Measurements from ENCODE around the gene SPEF1. TPM values are rescaled to one million over a fixed set of nuclear protein-coding genes. Genes with fewer than 3 reads are reported as not detected.

Gene SPEF1
- total RNA-seq, 4 donors from 2014 or later = 0.14 TPM; not detected in 3

DNA sequence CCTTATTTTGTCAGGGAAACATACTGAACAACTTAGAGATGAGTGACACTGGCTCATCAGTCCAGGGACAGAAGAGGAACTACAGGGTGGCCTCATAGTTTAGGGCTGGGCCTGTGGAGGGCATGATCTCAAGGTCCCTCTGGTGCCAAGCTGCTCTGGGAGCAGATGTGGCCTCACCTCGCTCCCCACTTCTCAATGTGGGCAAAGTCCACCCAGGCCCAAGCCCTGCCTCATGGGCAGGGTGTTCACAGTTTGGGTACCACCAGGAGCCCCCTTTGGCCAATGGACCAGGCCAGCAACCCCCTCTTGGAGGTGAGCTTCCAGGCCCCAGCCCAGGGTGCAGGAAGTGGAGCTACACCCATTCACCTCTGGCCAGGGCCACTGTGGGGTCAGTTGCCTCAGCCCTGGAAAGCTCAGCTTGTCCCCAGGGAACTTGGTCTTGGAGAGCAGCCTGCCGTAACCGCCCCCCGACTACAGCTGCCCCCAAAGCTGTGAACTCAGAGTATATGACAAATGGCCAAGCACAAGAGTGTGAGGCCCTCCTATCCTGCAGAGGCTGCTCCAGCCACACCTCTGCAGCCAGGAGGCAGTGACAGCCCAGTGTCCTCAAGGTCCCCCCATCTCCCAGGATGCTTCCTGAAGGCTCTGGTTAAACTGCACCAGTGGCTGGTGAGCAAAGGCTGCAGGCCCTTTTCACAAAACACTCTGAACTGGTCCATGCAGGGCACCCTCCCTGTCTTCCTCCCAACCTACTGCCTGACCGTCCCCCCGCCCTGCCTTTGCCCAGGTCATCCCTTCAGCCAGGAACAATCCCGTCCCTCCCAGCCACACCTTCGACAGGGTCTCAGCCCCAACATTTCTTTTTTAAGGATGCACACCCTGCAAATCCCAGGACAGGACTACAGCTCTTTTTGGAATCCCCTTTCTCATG is 17.3 kb downstream of the SPEF1 start:
- Histone ChIP-seq H3K27me3 (no peaks in the 10 kb centered on the region), H3K9me3 (no peaks in the 10 kb centered on the region), H3K4me1 (peaks cover 0 to 53% (median 30%) of the 10 kb centered on the region in 4 donors), H3K4me3 (no peak overlapping the region), H3K36me3 (no peaks in the 10 kb centered on the region), H3K27ac (peak overlapping the region in 3 of 4 donors; percentile 29 to 97 (median 51))
- intact Hi-C loops (cut with DNase I; ENCODE audit: low total_unique reads) = no loop called here
- no peak for TF ChIP-seq POLR2AphosphoS5 (IDR thresholded peaks at IDR 0.05)
- no peak for TF ChIP-seq EP300 (IDR thresholded peaks at IDR 0.05; ENCODE audit: low read depth)
- no peak for TF ChIP-seq POLR2A (IDR thresholded peaks at IDR 0.05)
- DNase-seq = no peak
- WGBS, 2 donors (ENCODE audit: low coverage in 1 of 2) = 89% methylated on average over 8 of the region's 8 CpGs; no CpG with 5 or more reads in 1 of the 2 donors
- in situ Hi-C loops (cut with MboI; ENCODE audit: low pct_ligation_motif_present in 1 of 4, low pct_unique_long_range_greater_than_20kb in 1 of 4, low sequenced_read_pairs in 3 of 4) = no loop called here

DNA sequence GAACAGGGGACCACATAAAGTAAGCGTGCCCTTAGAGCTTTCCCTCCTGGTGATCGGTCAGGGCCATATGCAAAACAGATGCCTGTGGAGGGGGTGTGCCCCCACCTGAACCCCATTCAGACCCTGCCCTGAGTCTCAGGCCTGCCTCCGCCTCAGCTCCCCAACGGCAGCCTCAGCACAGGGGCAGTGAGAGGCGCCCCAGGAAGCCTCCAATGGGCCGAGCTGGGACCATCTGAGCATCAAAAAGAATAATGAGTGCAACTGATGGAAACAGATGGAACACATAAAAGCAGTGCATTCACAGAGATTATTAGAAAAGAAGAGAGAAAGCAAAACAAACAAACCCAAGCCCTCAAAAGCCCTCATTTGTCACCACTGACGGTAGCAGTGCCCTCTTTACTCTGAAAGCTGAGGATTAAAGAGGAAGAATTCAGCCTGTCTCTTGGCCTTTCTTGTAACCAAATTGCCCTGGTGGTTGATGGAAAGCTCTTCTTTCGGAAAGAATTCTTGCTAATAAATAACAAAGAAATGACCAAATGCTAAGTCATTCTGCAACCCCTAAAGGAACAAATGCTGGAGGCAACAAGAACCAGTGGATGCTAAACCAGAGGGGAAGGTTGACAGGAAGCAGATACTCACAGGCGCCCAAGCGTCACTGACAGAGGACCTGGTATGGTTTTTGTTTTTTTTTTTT is 20.4 kb downstream of the SPEF1 start:
- Histone ChIP-seq H3K27me3 (no peaks in the 10 kb centered on the region), H3K9me3 (no peaks in the 10 kb centered on the region), H3K4me3 (no peak overlapping the region), H3K4me1 (peaks cover 0 to 29% (median 4%) of the 10 kb centered on the region in 4 donors), H3K27ac (peak overlapping the region in 3 of 4 donors; percentile 15 to 56 (median 31)), H3K36me3 (no peaks in the 10 kb centered on the region)
- intact Hi-C loops (cut with DNase I; ENCODE audit: low total_unique reads) (no loop called here), in situ Hi-C loops (cut with MboI; ENCODE audit: low pct_ligation_motif_present in 1 of 4, low pct_unique_long_range_greater_than_20kb in 1 of 4, low sequenced_read_pairs in 3 of 4) (no loop called here)
- DNase-seq = no peak
- TF ChIP-seq, protein P1, sequence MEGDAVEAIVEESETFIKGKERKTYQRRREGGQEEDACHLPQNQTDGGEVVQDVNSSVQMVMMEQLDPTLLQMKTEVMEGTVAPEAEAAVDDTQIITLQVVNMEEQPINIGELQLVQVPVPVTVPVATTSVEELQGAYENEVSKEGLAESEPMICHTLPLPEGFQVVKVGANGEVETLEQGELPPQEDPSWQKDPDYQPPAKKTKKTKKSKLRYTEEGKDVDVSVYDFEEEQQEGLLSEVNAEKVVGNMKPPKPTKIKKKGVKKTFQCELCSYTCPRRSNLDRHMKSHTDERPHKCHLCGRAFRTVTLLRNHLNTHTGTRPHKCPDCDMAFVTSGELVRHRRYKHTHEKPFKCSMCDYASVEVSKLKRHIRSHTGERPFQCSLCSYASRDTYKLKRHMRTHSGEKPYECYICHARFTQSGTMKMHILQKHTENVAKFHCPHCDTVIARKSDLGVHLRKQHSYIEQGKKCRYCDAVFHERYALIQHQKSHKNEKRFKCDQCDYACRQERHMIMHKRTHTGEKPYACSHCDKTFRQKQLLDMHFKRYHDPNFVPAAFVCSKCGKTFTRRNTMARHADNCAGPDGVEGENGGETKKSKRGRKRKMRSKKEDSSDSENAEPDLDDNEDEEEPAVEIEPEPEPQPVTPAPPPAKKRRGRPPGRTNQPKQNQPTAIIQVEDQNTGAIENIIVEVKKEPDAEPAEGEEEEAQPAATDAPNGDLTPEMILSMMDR (IDR thresholded peaks at IDR 0.05) = no peak
- no peak for TF ChIP-seq POLR2AphosphoS5 (IDR thresholded peaks at IDR 0.05)
- TF ChIP-seq POLR2A (IDR thresholded peaks at IDR 0.05) = no peak
- no peak for TF ChIP-seq EP300 (IDR thresholded peaks at IDR 0.05; ENCODE audit: low read depth)
- 51 to 69% methylated on average over 4 to 10 of the region's 10 CpGs for WGBS, 2 donors (ENCODE audit: low coverage in 1 of 2)

DNA sequence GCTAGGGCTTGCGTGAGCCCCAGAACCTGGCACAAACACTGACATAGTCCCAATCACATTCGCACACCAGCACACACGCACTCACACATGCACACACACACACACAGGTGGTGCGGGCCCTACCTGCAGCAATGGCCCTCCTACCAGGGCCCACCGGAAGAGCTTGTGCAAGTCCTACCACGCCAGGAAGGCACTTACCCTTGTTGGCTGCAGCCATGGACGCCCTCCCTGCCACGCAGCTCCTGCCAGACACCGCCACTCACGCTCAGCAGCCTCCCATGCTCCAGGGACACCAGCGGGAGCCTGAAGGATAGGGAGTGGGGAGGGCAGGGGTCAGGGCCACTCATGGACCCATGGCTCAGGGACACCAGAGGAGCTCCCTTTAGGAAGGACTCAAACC is 21.4 kb downstream of the SPEF1 start:
- H3K27ac ChIP-seq = no peak overlapping the region
- DNase-seq = no peak

DNA sequence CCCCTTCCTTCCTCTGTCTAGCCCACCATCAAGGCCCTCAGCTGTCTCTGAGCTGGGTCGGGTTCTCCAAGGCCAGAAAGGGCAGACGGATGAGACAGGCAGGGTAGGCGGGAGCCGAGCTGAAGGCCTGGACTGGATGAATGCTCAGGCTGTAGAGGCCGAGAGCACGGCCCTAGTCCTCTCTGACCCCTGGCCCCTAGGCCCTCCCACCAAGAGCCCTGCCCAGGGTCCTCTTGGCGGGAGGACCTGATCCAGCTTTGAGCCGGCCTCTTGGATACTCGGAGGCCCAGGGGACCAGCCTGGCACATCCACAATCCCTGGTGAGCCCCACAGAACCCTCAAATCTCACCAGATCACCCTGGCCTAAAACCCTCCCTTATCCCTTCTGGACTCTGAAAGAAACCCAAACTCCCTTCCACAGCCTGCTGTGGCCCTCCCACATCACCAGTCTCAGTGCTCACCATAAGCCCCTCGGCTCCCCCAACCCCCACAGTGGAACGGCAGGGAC is 21.9 kb downstream of the SPEF1 start:
- in situ Hi-C loops (cut with MboI; ENCODE audit: low pct_ligation_motif_present in 1 of 4, low pct_unique_long_range_greater_than_20kb in 1 of 4, low sequenced_read_pairs in 3 of 4) (no loop called here), intact Hi-C loops (cut with DNase I; ENCODE audit: low total_unique reads) (no loop called here)
- Histone ChIP-seq H3K27ac (peak overlapping the region in 1 of 4 donors; percentile 8), H3K36me3 (no peaks in the 10 kb centered on the region), H3K9me3 (no peaks in the 10 kb centered on the region), H3K4me3 (no peak overlapping the region), H3K27me3 (no peaks in the 10 kb centered on the region), H3K4me1 (peaks cover 0 to 15% (median 0%) of the 10 kb centered on the region in 4 donors)
- 83% methylated on average over 11 of the region's 11 CpGs; no CpG with 5 or more reads in 1 of the 2 donors for WGBS, 2 donors (ENCODE audit: low coverage in 1 of 2)
- no peak for TF ChIP-seq EP300 (IDR thresholded peaks at IDR 0.05; ENCODE audit: low read depth)
- no peak for TF ChIP-seq POLR2AphosphoS5 (IDR thresholded peaks at IDR 0.05)
- TF ChIP-seq POLR2A (IDR thresholded peaks at IDR 0.05) = no peak
- TF ChIP-seq, protein P1 (IDR thresholded peaks at IDR 0.05) = no peak
- no peak for DNase-seq

More for the DNA sequence above, 21.4 kb downstream of the SPEF1 start:
- TF ChIP-seq POLR2AphosphoS5 (IDR thresholded peaks at IDR 0.05) = no peak
- TF ChIP-seq POLR2A (IDR thresholded peaks at IDR 0.05) = no peak
- TF ChIP-seq EP300 (IDR thresholded peaks at IDR 0.05; ENCODE audit: low read depth) = no peak
- TF ChIP-seq, protein P1 (IDR thresholded peaks at IDR 0.05) = no peak
- intact Hi-C loops (cut with DNase I; ENCODE audit: low total_unique reads) (no loop called here), in situ Hi-C loops (cut with MboI; ENCODE audit: low pct_ligation_motif_present in 1 of 4, low pct_unique_long_range_greater_than_20kb in 1 of 4, low sequenced_read_pairs in 3 of 4) (no loop called here)
- Histone ChIP-seq H3K9me3 (no peaks in the 10 kb centered on the region), H3K4me3 (no peak overlapping the region), H3K4me1 (peaks cover 0 to 20% (median 1%) of the 10 kb centered on the region in 4 donors), H3K27me3 (no peaks in the 10 kb centered on the region), H3K36me3 (no peaks in the 10 kb centered on the region)
- 94% methylated on average over 11 of the region's 11 CpGs; no CpG with 5 or more reads in 1 of the 2 donors for WGBS, 2 donors (ENCODE audit: low coverage in 1 of 2)
